D341Med (cell line): Measurements from ENCODE around the gene BTF3L4.
"Not testable (repeated sequence)": the region's sequence is repeated elsewhere in the genome, so short reads cannot be mapped to it uniquely, and the experiment has no call there.

Experiments
- DNase-seq: peaks from one replicate; pipeline ENCODE4 v3.0.0; 2012; ENCODE audit warnings: low spot score

The BTF3L4 gene

DNA sequence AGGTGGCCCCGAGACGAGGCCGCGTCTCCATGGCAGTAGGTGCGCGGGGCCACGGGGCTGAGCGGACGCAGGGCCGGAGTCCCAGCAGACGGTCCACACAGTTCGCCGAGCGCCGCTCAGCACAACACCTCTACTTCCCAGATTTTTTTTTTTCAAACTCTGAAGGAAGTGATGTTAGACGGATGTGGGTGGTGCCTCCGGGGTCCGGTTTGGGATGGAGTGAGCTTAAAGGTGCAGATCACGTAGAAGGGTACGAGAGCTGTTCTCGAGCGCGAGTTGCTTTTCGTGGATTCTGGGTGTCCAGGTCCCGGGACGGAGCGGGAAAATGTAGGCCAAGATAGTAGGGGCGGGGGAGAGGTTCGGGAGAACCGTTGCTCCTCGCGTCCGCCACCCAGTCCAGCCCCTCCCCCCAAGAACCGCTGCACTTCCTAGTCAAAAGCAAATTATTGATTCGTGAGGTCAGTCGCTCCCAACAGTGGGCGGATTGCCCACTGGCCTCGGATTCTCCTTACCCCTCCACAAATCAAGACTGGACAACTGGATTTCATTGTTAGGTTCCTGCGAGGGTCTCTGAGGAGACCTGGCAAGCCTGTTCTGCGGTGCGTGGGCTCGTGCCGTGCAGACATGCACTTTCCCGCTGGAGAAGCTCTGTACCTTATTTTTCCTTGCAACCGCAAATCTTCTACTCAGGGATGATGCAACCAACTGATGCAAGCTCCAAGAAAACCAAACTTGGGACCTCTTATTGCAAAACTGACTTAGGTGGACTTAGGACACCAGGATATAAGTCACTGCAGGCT lies 829 bp upstream of the BTF3L4 start, which contains the start of gene TXNDC12:
Gene TXNDC12, minus strand, starts transcription at position 126 of the 800 bp plus-strand sequence. Its CDS starts 95 bp downstream, at position 31.
- peak; percentile 87 for DNase-seq

DNA sequence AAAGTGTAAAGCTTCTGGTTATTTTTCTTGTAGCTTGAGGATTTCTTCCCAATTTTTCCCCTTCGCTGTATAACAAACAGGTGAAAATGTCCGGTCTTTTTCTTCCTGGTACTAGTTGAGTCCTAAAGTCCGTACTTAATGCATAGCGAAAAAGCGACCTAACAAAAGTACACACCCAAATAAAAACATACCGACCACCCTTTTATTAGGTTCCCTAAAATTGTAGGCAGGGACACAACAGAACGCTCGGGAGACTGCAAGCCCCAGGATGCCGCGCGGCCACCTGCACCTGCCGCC lies 281 bp upstream of the BTF3L4 start:
- no peak for DNase-seq

DNA sequence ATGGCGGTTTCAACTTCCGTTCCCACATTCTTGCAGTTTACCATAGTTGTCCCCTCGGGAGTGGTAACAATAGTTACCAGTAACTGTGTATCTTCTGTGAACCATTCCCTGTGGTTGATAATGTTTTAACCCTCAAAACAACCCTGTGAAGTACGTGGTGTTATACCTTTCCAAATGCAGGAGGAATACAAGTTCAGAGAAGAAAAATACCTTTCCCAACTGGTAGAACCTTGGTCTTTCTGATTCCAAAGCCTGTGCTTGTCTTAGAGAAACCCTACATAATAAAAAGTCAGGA lies 789 bp downstream of the BTF3L4 start:
- DNase-seq: no peak

DNA sequence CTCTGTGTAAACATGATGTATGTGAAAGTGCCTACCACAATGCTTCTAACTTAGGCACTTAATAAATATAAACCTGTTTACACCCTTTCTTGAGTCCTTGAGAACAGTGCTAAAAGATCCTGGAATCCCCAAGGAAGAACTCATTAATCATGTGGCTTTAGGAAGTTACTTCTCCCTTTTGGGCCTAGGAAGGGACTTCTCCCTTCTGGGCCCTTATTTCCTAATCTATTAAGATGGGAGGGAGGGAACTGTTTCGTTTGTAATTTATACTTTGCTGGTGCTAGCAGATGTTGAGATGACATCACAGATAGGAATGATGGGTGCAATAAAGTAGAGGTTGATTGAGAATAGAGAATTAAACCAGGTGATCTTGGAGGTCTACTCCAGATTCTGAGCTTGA lies 1.2 kb downstream of the BTF3L4 start:
- no peak for DNase-seq

DNA sequence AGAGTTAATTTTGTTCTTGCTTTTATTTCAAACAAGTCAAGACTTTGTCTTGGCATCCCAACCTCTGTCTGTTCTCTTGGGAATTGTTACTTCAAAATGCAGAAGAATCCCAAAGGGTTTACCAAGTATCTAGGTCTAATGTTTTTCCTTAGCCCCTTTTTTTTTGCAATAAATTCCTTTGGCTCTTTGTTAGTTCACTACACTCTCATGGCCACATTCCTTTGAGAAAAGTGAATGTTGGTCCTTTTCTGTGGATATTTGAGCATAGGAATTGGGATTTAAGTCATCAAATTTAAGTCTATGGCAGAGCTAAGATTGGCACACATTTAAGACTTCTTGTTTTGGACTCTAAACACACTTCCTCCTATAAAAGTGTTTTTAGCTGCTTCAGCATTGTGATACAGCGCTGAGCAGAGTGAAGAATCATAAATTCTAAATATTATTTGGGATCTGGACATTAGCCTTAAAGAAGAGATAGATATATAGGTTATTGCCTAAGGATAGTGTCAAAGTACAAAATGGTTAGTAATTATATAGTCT lies 1.9 kb downstream of the BTF3L4 start:
- no peak for DNase-seq

DNA sequence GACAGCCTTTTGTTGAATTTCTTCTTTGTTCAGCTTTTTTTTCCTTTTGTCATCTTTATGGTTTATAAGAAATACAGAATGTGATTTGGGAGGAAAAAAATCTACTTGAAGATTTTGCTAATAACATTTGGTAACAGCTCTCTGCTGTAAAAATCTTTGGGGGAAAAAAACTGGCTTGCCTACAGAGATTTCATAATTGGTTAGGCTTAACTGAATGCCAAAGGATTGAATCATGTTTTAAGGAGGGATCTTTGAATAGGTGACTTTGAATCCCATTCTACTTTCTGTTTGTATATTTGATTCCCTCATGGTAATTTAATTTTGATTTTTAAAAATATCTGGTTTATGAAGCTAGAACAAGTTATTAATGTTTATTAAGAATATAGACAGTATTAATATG lies 3.2 kb downstream of the BTF3L4 start:
- DNase-seq: no peak

DNA sequence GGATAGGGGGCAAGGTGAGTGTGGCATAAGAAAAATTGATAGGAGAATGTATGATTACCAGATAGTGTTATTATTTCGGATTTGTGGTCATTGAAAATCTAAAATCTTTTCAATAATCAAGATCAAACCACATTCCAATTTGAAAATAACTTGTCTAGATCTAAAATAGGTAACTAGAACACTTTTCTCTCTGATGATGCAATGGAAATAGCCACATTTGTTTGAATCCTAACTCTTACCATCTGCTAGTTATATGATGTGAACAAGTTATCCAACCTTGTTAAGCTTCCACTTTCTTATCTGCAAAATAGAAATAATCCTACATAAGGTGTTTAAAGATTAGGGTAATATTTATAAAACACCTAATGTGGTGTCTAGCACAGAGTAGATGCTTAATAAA lies 3.8 kb downstream of the BTF3L4 start:
- no peak for DNase-seq

DNA sequence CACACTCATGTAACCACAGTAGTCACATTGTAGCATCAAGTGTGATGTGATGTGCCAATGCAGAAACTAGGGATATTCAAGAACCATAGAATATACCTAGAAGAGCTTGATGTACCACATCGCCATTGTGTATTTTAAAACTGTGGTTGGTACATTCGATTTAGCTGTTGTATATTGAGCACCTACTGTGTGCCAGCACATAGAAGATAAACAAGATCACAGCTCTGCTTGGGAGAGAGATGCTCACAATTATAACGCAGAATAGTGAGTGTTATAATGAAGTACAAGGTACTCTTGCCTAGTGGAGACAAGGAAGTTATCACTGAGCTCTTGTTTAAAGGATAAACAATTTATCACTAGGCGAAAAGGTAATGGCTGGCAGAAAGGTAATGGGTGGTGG lies 4.7 kb downstream of the BTF3L4 start:
- DNase-seq: no peak

DNA sequence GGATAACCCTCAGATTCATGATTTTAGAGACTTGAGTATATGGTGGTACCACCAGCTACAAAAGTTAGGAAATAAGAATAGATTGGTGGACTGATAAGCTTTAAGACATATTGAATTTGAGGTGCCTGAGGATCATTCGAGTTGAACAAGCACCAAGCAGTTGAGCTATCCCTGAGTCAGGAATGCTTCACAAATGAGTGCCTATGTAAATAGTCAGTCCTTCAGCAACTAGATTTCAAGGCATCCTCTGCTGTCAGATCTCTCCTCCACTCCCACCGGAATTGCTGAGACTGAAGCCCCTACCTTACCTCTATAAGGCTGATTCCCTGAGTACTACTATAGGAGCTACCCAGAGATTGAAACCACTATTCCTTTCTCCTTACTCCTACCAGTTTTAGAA lies 7.1 kb downstream of the BTF3L4 start:
- DNase-seq: no peak

DNA sequence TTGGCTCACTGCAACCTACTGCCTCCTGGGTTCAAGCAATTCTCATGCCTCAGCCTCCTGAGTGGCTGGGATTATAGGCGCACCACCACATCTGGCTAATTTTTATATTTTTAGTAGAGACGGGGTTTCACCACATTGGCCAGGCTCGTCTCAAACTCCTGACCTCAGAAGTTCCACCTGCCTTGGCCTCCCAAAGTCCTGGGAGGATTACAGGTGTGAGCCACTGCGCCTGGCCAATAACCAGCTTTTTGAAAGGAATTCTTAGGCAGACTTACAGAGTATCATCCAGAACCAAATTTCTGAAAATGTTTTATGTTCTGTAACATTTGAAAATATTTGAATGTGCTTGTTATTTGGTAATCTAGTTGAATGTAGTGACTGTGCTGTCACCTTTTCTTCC lies 14.6 kb downstream of the BTF3L4 start:
- no peak for DNase-seq

DNA sequence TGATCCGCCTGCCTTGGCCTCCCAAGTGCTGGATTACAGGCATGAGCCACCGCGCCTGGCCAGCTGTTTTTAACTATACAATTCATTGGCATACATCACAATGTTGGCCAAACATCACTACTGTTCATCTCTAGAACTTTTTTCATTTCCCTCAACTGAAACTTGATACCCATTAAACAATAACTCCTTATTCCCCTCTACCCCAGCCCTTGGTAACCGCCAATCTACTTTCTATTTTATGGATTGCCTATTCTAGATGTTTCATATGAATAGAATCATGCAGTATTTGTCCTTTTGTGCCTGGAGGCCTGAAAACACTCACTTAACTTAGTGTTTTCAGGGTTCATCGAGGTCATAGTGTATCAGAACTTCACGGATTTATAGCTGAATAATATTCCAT lies 16.2 kb downstream of the BTF3L4 start:
- DNase-seq: no peak

DNA sequence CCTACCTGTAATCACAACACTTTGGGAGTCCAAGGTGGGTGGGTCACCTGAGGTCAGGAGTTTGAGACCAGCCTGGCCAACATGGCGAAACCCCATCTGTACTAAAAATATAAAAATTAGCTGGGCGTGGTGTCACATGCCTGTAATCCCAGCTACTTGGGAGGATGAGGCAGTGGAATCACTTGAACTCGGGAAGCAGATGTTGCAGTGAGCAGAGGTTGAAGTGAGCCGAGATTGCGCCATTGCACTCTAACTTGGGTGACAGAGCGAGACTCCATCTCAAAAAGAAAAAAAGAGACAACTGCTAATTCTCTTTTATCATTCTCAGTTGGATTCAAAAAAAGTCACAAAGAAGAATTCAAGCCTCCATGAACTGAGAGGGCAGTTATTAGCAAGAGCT lies 21.2 kb downstream of the BTF3L4 start:
- not testable (repeated sequence) for DNase-seq

DNA sequence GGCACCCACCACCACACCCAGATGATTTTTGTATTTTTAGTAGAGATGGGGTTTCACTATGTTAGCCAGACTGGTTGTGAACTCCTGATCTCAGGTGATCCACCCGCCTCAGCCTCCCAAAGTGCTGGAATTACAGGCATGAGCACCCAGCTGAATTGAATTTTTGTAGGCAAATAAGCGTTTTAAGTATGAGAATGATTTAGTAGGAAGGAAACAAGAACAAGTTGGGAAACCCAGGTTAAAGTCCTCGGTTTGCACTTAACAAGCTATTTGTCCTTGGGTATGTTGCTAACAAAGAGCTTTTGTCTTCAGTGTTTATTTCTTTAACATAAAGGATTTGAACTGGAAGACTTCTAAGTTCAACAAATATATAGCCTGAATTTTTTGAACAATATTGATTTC lies 23.9 kb downstream of the BTF3L4 start:
- DNase-seq: no peak

DNA sequence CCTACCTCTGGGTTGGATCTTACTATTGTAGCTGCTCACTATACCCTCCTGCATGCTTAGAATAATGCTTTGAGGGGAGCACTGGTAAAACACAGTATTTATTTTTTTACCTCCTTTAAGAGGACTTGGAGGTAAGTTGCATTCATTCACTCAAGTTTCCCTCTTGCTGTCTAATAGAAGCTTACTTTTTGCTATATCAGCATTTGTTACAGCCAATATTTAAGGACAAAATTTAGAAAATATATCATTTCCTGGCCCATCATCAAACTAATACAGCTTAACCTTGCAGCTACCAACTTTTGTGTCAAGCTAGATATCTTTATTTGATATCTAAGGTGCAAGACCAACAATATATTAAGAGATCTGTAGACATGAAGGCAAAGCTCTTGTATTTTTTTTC lies 31.8 kb downstream of the BTF3L4 start:
- DNase-seq: not testable (repeated sequence)

DNA sequence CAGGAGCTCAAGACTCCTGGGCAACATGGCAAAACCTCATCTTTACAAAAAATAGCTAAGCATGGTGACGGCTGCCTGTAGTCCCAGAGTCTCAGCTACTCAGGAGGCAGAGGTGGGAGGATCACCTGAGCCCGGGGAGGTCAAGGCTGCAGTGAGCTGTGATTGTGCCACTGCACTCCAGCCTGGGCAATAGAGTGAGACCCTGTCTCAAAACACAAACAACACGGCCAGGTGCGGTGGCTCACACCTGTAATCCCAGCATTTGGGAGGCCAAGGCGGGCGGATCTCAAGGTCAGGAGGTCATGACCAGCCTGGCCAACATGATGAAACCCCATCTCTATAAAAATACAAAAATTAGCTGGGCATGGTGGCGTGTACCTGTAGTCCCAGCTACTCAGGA lies 38.2 kb downstream of the BTF3L4 start:
- DNase-seq: not testable (repeated sequence)

DNA sequence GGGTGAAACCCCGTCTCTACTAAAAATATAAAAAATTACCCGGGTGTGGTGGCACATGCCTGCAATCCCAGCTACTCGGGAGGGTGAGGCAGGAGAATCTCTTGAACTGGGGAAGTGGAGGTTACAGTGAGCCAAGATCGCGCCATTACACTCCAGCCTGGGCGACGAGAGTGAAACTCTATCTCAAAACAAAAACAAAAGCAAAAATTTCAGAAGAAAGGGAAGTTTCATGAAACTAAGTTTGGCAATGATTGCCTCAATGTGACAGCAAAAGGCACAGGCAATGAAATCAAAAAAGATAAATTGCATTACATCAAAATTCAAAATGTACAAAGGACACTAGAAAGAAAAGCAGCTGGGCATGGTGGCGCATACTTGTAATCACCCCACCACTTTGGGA lies 40.1 kb downstream of the BTF3L4 start:
- DNase-seq: no peak

DNA sequence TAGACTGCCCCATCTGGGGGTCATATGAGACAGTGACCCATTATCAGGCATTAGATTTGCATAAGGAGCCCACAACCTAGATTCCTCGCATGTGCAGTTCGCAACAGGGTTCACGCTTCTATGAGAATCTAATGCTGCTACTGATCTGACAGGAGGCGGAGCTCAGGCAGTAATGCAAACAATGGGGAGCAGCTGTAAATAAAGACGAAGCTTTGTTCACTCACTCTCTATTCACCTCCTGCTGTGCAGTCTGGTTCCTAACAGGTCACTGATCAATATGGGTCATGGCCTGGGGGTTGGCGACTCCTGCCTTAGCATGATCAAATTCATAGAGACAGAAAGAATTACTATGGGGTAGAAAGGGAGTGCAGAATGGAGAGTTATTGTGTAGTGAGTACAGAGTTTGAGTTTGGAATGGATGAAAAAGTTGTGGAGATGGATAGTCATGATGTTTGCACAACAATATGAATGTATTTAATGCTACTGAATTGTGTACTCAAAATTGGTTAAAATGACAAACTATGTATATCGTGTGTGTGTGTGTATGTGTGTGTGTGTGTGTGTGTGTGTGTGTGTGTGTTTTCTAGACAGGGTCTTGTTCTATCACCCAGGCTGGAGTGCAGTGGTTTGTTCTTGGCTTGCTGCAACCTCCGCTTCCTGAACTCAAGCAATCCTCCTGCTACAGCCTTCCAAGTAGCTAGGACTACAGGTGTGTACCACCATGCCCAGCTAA lies 42.2 kb downstream of the BTF3L4 start:
- DNase-seq: no peak

DNA sequence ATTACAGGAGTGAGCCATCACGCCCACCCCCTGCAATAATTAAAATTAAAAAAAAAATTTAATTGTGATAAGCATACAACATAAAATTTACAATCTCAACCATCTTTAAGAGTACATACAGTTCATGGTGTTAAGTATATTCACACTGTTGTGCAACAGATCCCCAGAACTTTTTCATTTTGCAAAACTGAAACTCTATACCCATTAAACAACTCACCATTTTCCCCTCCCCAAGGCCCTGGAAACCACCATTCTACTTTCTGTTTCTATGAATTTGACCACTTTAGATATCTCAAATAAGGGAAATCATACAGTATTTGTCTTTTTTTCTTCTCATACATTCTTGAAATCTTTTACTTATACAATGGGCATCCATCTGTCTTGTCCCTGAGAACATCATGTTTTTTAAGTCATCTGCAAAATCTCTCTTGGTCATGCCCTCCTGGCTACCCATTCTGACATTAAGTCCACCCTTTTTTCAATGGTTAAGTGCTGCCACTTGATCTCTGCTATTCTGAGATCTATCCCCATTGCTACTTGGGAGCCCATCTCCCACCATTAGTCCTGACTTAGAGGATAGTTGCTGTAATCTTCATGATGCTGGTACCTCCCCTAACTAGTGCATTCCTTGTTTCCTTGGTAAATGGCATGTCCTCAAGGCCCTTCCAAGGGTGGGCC lies 46.4 kb downstream of the BTF3L4 start:
- DNase-seq: no peak

DNA sequence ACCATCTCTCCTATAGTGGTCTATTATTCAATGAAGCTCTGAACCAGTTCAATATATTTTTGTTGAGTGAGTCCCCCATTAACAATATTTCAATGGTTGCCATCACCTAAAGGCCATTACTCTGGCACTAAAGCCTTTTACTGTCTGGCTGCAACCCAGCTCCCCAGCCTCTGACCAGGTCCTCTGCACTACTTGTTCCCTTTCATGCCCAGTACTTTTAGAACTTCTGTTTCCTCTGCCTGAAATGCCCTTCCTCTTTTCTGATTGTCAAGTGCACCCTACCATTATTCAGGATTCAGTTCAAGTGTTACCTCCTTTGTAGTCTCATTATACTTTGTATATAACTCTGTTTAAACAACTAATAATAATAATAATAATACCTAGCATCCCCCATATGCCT lies 55.4 kb downstream of the BTF3L4 start:
- no peak for DNase-seq

DNA sequence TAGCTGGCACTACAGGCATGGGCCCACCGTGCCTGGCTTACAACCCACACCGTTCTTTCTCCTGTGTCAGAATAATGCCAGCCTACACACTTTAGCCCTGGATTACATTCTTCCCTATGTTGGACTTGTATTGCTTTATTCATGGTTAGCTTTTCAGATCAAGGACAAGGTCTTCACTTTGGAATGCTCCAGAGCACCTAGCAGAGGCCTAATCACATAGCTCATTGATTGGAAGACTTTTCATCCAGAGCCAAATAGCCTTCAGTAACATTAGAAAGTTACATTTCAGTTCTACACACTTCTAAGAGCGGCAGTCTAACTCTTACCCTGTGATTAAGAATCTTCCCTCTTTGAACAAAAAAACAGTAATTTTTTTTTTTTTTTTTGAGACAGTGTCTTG lies 56.4 kb downstream of the BTF3L4 start:
- no peak for DNase-seq

DNA sequence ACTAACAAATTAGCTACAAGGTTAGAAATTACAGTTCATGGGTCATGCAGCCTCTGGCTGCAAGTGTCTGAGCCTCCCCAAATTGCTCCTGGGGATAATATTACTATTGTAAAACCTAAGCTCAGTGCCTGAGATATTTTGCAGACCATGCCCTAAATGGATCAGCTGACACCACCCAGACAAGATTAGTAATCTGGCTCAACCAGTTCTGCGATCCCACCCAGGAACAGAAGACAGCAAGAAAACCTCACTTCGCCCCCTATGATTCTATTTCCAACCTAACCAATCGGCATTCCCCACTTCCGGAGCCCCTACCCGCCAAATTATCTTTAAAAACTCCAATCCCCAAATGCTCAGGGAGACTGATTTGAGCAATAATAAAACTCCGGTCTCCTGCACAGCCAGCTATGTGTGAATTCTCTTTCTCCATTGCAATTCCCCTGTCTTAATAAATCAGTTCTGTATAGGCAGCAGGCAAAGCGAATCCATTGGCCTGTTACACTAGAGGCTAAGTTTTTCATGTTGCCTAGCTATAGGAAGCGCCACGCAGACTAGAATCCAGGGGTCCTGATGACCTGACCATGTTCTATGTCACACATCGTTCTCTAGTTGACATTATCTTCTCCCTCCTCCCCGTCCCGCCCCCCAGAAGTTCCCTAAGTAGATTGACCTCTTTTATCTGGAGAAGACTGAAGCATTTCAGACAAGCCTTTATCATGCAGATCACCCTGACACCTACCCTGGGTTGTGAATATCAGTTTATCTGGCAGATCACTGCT lies 63.4 kb downstream of the BTF3L4 start:
- no peak for DNase-seq

DNA sequence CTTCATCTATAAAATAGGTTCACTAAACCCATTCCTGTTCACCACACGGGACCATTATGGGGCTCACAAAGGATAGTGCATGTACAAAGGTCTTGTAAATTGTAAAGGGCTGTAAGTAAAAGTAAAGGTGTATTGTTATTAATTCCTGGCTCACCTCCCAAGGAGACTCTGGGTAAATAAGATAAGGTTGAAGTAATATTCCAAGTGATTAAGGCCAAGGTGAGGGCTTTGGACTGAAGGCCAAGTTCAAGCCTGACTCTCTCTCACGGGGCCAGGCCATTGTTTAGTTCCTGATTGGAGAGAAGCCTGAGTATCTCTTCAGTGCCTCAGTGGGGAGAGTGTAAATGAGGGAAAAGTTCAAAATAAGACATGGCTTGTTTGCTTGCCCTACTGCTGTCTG lies 66.3 kb downstream of the BTF3L4 start:
- no peak for DNase-seq
